T-helper 2 cell (primary cell): Measurements from ENCODE around the gene NT5M.

ENCODE experiments used
- DNase-seq, 5 experiments: peaks; one replicate each; pipeline versions ENCODE4 v3.0.0 to v3.0.0-alpha.2; 2012 to 2022

The NT5M gene

GRCh38 chr17:17343896-17344506 lies 40.8 kb downstream of the NT5M start:
- DNase-seq: no peak

- no peak for DNase-seq
Observed at GRCh38 chr17:17344507-17345293, 41.5 kb downstream of the NT5M start.

GRCh38 chr17:17345294-17345597 lies 42.1 kb downstream of the NT5M start:
- no peak for DNase-seq

- DNase-seq: no peak
Observed at GRCh38 chr17:17345686-17346427, 42.7 kb downstream of the NT5M start.

- no peak for DNase-seq
Observed at GRCh38 chr17:17346428-17347233, 43.5 kb downstream of the NT5M start.

DNA sequence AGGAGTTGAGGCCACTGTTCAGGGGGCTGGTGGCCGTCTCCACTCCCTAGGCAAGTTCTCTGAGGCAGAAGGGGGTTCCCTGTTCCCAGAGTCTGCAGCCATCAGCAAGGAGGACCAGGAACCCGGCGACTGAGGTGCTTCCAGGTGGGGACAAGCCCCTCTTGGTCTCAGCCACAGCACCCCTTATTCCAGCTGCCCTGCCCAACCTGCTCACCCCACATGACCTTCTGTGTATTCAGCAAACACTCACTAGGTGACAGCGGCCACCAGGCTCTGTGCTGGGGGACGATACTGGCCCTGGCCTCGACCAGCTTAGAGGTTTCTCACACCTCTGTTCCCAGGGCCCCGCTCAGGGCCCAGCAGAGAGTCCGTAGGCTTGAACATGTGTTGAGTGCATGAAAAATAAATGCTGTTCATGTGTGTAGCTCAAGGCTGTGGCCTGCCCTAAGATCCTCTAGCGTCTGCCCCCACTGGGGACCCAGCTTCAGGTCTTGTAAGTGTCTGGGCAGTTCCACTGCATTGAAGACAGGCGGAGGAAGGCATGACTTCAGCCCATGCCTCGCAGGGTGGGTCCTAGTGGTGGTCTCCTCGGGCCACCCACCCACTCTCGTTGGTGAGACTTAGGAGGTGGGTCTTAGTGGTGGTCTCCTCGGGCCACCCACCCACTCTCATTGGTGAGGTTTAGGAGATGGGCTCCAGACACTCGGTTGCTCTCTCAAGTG lies 44.2 kb downstream of the NT5M start:
- no peak for DNase-seq

DNA sequence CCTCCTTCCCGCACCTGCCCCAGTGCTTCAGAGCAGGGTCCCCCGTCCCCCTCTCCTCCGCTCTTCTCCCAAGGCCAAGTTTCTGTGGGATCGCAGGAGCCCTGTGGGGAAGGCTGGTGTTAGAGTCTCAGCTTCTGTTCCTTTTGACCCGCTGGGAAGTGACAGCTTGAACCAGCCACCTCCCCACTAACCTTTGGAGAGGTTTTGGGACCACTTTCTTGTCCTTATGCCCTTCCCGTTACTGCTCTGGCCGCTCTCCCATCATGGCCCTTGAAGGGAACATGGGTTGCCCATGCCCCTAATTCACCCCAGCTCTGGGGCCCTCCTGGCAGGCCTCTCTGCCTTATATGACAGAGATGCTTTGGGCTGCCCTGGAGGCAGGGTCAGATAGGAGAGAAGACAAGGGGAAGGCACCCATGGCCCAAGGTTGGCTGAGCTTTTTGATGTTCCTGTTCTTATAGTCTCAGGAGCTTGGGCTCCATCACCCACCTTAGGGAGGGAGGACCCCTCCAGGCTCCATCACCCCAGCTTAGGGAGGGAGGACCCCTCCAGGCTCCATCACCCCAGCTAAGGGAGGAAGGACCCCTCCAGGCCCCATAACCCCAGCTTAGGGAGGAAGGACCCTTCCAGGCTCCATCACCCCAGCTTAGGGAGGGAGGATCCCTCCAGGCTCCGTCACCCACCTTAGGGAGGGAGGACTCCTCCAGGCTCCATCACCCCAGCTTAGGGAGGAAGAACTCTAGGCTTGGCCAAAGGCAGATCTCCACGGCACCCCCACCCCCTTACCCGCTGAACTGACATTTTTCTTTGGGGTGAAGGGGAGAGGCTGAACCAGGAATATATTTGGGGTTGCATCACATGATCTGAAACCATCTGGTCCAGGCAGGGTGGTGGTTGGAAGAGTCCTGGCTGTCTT lies 45.0 kb downstream of the NT5M start:
- no peak for DNase-seq

GRCh38 chr17:17348872-17349723 lies 45.9 kb downstream of the NT5M start:
- DNase-seq: no peak

DNA sequence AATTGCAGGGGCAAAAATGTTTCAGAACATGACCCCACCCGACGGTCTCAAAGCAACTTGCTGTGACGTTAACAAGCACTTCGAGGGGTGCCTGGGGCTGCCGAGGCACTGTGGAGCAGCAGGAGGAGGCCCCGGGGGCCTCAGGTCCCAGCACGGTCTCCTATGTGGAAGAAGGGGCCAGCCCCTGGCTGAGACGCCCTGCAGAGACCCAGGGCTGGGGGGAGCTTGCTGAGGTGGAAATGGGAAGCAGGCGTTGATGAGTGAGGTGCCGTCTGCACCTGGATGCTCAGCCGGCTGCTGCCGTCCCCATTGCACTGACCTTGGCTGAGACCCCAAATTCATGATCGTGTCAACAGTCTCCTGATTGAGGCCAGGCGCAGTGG lies 46.5 kb downstream of the NT5M start:
- DNase-seq: no peak

- no peak for DNase-seq
Observed at GRCh38 chr17:17350491-17351355, 47.5 kb downstream of the NT5M start.

DNA sequence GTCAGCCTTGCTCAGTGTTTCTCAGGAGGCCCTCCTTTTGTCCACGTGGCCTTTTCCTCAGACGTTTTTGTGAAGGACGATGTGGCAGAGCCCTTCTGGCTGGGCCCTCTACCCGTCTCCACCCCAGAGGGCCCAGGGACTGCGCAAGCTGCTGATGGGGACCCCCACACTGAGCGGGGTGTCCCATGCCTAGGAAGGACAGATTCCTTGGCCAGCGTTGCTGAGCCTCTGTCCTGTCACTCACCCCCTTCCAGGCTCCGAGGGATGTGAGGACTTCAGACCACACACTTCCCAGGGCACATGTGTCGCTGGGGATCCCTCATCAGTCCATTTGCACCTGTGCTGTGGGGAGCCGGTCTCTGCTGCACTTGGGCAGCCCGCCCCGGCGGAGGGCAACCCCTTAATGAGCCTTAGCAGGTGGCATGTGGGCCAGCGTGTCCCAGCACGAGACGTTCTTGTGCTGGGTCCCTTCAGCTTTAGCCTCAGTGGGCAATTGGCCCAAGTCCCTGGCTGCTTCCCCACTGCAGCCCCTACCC lies 48.3 kb downstream of the NT5M start:
- no peak for DNase-seq

DNA sequence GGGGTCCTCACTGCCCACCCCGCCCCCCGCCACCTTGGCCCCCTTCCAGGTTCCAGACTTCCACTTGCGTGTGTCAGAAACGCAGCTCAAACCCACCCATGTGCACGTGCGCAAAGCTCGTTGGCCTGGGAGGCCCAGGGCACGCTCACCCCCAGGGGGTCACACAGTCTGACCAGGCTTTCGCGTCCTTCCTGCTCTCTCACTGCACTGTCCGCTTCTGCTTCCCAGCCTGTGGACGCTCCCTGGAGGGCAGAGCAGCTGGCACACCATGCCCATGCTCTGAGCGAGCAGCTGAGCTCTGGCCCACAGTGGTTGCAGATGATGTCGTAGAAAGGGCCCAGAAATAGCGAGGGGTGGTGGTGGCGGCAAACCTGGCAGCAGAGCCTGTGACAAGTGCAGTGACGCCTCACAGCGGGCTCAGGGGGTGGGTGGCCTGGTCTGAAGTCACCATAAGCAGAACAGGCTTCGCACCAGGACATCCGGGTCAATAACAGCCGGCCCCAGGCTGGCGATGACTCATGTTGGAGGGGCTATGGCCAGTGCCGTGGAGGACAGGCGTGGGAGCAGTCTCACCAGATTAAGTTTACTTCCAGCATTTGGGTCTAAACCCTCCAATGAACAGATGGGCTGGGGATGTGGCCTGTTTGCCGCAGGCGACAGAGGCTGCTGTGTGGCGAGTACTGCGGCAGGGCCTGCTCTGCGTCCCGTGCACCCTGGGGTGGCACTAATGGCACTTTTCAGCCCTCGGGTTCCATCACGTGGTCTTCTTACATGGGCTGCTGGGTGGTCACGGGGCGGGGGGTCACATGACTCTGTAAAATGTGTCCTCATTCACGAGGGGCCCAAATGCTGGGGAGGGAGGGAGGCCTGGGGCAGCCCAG lies 49.0 kb downstream of the NT5M start:
- DNase-seq: no peak

GRCh38 chr17:17352836-17353624 lies 49.9 kb downstream of the NT5M start:
- no peak for DNase-seq

- DNase-seq: no peak
Observed at GRCh38 chr17:17353625-17354484, 50.7 kb downstream of the NT5M start.

GRCh38 chr17:17354560-17355349 lies 51.6 kb downstream of the NT5M start:
- DNase-seq: peak; percentile 58 to 69 (median 63)
